Esophagus squamous epithelium (tissue), 5 donors: ENCODE measurements around the gene SCYL3. TPM values are rescaled to one million over a fixed set of nuclear protein-coding genes. Genes with fewer than 3 reads are reported as not detected.

Source experiments
- DNase-seq: peaks from one replicate; lab custom pipeline; 2025; lab: John Stamatoyannopoulos, UW
- H3K27ac ChIP-seq, 4 donors: fragments of 200-600 bp; sonication (generic); one replicate each; pipeline ENCODE4 v1.5.1; 2016 to 2019; ENCODE audit warnings: mild to moderate bottlenecking in 1 of 4
- H3K27me3 ChIP-seq, 4 donors: fragments of 200-600 bp; sonication (generic); 1 replicate in 3 of 4; 2 replicates in 1 of 4; pipeline versions ENCODE4 v1.5.1 to v1.6.0; 2017 to 2021; ENCODE audit warnings: antibody characterized with exemption in 1 of 4
- H3K36me3 ChIP-seq, 3 donors: fragments of 200-600 bp; sonication (generic); one replicate each; pipeline ENCODE4 v1.5.1; 2016 to 2019
- H3K4me1 ChIP-seq, 3 donors: fragments of 200-600 bp; sonication (generic); one replicate each; pipeline ENCODE4 v1.5.1; 2017 to 2019
- H3K4me3 ChIP-seq, 4 donors: fragments of 200-600 bp; sonication (generic); 1 replicate in 3 of 4; 2 replicates in 1 of 4; pipeline ENCODE4 v1.5.1; 2016 to 2019; ENCODE audit warnings: mild to moderate bottlenecking in 2 of 4, moderate library complexity in 1 of 4
- H3K9me3 ChIP-seq, 3 donors: fragments of 200-600 bp; sonication (generic); one replicate each; pipeline ENCODE4 v1.5.1; 2016 to 2019
- POLR2A ChIP-seq, 4 donors: fragments of 450-650 bp; IDR thresholded peaks; one replicate each; pipeline ENCODE4 v1.6.1; 2017; ENCODE audit warnings: antibody characterized with exemption in 4 of 4, mild to moderate bottlenecking in 4 of 4, moderate library complexity in 3 of 4
- WGBS, 2 donors: methylation state at CpG; one replicate each; pipeline ENCODE4 v1.1.5; 2018; 5-methylcytosine and 5-hydroxymethylcytosine counted together
- intact Hi-C: fragments of 100-400 bp; cut with DNase I; formaldehyde crosslinking; loops from one replicate; pipeline ENCODE4 v1.15.0; 2022
- total RNA-seq, 4 donors: library from RNA; depleted of rRNA; stranded (reverse); fragments of >200 nt; gene quantifications; one replicate each; pipeline ENCODE4 v1.1.0, GENCODE V29; 2016
- TF ChIP-seq, protein P1 (sequence below), 6 experiments: fragments of 450-650 bp in 4 of 6; fragments of 200-600 bp in 2 of 6; sonication (generic) in 2 of 6; IDR thresholded peaks; one replicate each; pipeline ENCODE4 v1.5.1; 2016 to 2019; ENCODE audit warnings: antibody characterized with exemption in 6 of 6, mild to moderate bottlenecking in 4 of 6, moderate library complexity in 4 of 6
- donor health status: DM: yes; HTN: yes; CAD: no.

The SCYL3 gene
- total RNA-seq, 4 donors from 2014 or later, result 4.8 to 10.1 (median 9.2) TPM

DNA sequence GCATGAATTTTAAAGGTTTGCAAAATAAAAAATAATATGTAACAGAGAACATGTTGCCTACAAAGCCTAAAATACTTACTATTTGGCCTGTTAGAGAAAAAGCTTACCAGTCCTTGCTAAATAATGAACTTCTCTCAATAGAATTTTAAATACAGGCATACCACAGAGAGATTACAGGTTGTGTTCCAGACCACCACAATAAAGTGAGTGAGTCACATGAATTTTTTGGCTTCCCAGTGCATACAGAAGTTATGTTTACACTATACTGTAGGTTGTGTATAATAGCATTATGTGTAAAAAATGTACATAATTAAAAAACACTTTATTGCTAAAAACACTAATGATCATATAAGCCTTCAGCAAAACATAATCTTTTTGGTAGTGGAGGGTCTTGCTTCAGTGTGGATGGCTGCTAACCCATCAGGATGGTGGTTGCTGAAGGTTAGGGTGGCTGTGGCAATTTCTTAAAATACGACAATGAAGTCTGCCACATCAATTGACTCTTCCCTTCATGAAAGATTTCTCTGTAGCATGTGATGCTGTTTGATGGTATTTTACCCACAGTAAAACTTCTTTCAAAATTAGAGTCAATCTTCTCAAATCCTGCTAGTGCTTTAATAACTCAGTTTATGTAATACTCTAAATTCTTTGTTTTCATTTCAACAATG is 48.6 kb downstream of the SCYL3 start:
- no peak overlapping the region for H3K27ac ChIP-seq
- WGBS, 2 donors, result 86 to 94% methylated on average over 1 of the region's 1 CpG
- no peak overlapping the region for H3K4me3 ChIP-seq
- H3K4me1 ChIP-seq, result no peaks in the 10 kb centered on the region
- intact Hi-C loops, result no loop called here
- no peak for DNase-seq
- H3K9me3 ChIP-seq, result no peaks in the 10 kb centered on the region
- H3K36me3 ChIP-seq, result peaks cover 0 to 96% (median 5%) of the 10 kb centered on the region in 3 donors
- H3K27me3 ChIP-seq, result no peaks in the 10 kb centered on the region
- TF ChIP-seq, protein P1, sequence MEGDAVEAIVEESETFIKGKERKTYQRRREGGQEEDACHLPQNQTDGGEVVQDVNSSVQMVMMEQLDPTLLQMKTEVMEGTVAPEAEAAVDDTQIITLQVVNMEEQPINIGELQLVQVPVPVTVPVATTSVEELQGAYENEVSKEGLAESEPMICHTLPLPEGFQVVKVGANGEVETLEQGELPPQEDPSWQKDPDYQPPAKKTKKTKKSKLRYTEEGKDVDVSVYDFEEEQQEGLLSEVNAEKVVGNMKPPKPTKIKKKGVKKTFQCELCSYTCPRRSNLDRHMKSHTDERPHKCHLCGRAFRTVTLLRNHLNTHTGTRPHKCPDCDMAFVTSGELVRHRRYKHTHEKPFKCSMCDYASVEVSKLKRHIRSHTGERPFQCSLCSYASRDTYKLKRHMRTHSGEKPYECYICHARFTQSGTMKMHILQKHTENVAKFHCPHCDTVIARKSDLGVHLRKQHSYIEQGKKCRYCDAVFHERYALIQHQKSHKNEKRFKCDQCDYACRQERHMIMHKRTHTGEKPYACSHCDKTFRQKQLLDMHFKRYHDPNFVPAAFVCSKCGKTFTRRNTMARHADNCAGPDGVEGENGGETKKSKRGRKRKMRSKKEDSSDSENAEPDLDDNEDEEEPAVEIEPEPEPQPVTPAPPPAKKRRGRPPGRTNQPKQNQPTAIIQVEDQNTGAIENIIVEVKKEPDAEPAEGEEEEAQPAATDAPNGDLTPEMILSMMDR (IDR thresholded peaks at IDR 0.05), result no peak
- no peak for TF ChIP-seq POLR2A (IDR thresholded peaks at IDR 0.05)

DNA sequence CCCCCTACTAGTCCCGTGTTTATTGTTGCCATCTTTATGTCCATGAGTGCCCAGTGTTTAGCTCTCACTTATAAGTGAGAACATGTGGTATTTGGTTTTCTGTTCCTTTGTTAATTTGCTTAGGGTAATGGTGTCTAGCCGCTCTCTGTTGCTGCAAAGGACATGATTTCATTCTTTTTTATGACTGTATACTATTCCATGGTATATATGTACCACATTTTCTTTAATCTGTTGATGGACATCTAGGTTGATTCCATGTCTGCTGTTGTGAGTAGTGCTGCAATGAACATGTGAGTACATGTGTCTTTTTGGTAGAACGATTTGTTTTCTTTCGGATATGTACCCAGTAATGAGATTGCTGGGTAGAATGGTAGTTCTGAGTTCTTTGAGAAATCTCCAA is 54.8 kb downstream of the SCYL3 start:
- no peak for DNase-seq
- WGBS, 2 donors, result 79 to 80% methylated on average over 4 of the region's 4 CpGs
- intact Hi-C loops, result no loop called here
- H3K27me3 ChIP-seq, result no peaks in the 10 kb centered on the region
- no peaks in the 10 kb centered on the region for H3K4me1 ChIP-seq
- H3K27ac ChIP-seq, result no peak overlapping the region
- no peak for TF ChIP-seq POLR2A (IDR thresholded peaks at IDR 0.05)
- TF ChIP-seq, protein P1 (IDR thresholded peaks at IDR 0.05), result no peak
- H3K4me3 ChIP-seq, result no peak overlapping the region
- H3K9me3 ChIP-seq, result peaks cover 0 to 7% (median 0%) of the 10 kb centered on the region in 3 donors
- H3K36me3 ChIP-seq, result peaks cover 0 to 71% (median 0%) of the 10 kb centered on the region in 3 donors

DNA sequence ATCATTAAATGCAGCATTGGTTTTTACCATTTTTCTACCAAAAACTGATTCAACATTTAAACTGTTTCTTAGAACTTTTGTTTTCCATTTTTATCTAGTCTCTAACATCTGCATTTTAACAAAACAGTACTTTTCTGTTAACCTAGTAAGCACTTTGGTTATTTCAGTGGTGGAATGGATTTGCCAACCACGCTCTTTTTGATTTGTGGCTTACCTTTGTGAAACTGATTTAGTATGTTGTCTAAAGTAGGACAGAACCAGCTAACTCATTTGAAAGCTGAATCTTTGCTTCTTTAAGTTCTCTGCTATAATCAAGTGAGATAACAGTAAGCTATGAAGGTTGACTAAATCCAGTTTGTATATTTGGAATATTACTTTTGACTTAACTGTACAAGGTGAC is 57.5 kb downstream of the SCYL3 start:
- Histone ChIP-seq H3K27me3 (no peaks in the 10 kb centered on the region), H3K4me3 (no peak overlapping the region), H3K27ac (no peak overlapping the region), H3K9me3 (peaks cover 0 to 7% (median 0%) of the 10 kb centered on the region in 3 donors), H3K4me1 (no peaks in the 10 kb centered on the region), H3K36me3 (peaks cover 0 to 61% (median 0%) of the 10 kb centered on the region in 3 donors)
- intact Hi-C loops, result no loop called here
- no peak for DNase-seq
- WGBS, 2 donors, result 90 to 100% methylated on average over 1 of the region's 1 CpG
- TF ChIP-seq POLR2A (IDR thresholded peaks at IDR 0.05), result no peak
- TF ChIP-seq, protein P1 (IDR thresholded peaks at IDR 0.05), result no peak

DNA sequence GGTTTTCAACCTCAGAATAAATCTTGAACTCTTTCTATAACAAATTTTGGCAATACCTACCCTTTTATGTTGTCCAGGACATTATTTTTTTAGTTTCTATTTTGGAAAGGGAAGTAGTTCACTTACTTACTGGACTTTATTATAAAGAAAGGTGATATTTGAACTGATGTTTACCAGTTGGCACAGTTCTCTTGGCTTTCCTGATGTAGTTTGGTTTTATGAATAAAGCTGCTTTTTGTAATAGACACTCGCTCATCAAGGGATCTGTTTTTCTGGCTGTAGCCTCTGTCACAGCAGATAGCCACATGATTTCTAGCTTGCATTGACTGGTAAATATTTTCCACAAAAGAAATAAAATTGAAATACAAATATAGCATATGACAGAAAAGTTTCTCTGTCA is 58.0 kb downstream of the SCYL3 start:
- H3K27me3 ChIP-seq, result no peaks in the 10 kb centered on the region
- peaks cover 0 to 59% (median 0%) of the 10 kb centered on the region in 3 donors for H3K36me3 ChIP-seq
- intact Hi-C loops, result no loop called here
- no peak for DNase-seq
- TF ChIP-seq POLR2A (IDR thresholded peaks at IDR 0.05), result no peak
- TF ChIP-seq, protein P1 (IDR thresholded peaks at IDR 0.05), result no peak
- WGBS, 2 donors, result 92 to 100% methylated on average over 1 of the region's 1 CpG
- H3K27ac ChIP-seq, result no peak overlapping the region
- H3K4me3 ChIP-seq, result no peak overlapping the region
- H3K4me1 ChIP-seq, result no peaks in the 10 kb centered on the region
- peaks cover 0 to 7% (median 0%) of the 10 kb centered on the region in 3 donors for H3K9me3 ChIP-seq

DNA sequence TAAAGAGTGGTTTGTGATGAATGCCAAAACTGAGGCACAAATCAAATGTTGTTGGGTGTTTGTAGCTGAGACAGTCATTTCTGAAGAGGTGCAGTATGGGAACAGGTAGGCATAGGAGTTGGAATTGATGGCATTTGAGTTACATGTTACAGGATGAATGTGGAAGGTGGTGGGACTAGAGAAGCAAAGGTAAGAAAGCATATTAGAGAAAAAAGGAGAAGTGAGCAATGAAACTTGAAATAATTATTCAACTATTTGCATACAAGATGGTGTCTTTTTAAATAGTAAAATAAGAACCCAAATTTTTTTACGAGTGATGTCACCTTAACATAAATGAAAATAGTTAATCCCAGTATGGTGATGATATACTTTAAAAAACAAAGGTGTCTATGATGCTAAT is 58.8 kb downstream of the SCYL3 start:
- intact Hi-C loops, result no loop called here
- H3K27me3 ChIP-seq, result no peaks in the 10 kb centered on the region
- peaks cover 0 to 7% (median 0%) of the 10 kb centered on the region in 3 donors for H3K9me3 ChIP-seq
- no peaks in the 10 kb centered on the region for H3K4me1 ChIP-seq
- no peak for DNase-seq
- H3K27ac ChIP-seq, result no peak overlapping the region
- 84 to 86% methylated on average over 1 of the region's 1 CpG for WGBS, 2 donors
- TF ChIP-seq, protein P1 (IDR thresholded peaks at IDR 0.05), result no peak
- no peak for TF ChIP-seq POLR2A (IDR thresholded peaks at IDR 0.05)
- H3K4me3 ChIP-seq, result no peak overlapping the region
- H3K36me3 ChIP-seq, result peaks cover 0 to 59% (median 0%) of the 10 kb centered on the region in 3 donors
